Measurements from ENCODE around the gene RAPGEF5. TPM values are rescaled to one million over a fixed set of nuclear protein-coding genes. Genes with fewer than 3 reads are reported as not detected.

The RAPGEF5 gene
- total RNA-seq, 1 experiment from 2014 or later: 13.3 TPM

DNA sequence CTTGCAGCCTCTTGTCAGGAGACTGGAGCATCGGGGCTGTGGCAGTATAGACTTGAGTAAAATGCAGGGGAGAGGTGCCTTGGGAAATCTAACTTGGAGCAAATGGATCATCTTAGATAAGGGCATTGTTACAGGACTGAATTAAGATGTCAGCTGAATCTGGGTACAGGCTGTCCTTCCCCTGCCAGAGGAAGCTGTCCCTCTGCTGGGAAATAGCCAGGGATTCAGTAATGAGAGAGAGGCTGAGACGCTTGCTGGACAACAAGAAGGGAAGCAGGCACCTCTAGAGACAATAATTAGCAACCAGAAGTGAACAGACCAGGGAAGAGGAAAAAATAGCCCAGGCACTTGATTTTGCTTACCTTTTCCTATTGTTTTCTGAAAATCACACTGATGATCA lies 20.7 kb upstream of the RAPGEF5 start:
- no peaks in the 10 kb centered on the region for H3K27me3 ChIP-seq (ENCODE audit: insufficient read depth, low read length)
- H2BK12ac ChIP-seq (ENCODE audit: insufficient read length, low read depth, low read length): no peak overlapping the region
- no peaks in the 10 kb centered on the region for H3K79me1 ChIP-seq (ENCODE audit: insufficient read depth, low read depth, low read length, poor library complexity, severe bottlenecking)
- H3K56ac ChIP-seq (ENCODE audit: insufficient read length, low read depth, low read length): no peak overlapping the region
- no peak overlapping the region for H3K27ac ChIP-seq (ENCODE audit: insufficient read length, low read depth, low read length)
- H2BK20ac ChIP-seq (ENCODE audit: low read depth, low read length, poor library complexity, severe bottlenecking): no peak overlapping the region
- Mint-ChIP-seq H3K9me3 (no peaks in the 10 kb centered on the region), H3K4me3 (no peak overlapping the region), H3K36me3 (ENCODE audit: insufficient read depth in 1 of 3, low read depth in 3 of 3) (no peaks in the 10 kb centered on the region), H3K27me3 (ENCODE audit: low read depth) (no peaks in the 10 kb centered on the region), H3K27ac (no peak overlapping the region), H3K4me1 (peaks cover 0 to 7% of the 10 kb centered on the region in 2 experiments; a peak in 1 of 4 replicates)
- H3K9ac ChIP-seq (ENCODE audit: extremely low read depth, insufficient read length, low read length): no peak overlapping the region
- TF ChIP-seq CTCF (conservative IDR thresholded peaks at IDR 0.05): no peak
- no peak overlapping the region for H3K14ac ChIP-seq (ENCODE audit: insufficient read depth, low read length)
- H3T11ph ChIP-seq (ENCODE audit: low read length): no peak overlapping the region
- no peaks in the 10 kb centered on the region for H3K9me3 ChIP-seq (ENCODE audit: control insufficient read depth, low read depth, low read length)
- H3K18ac ChIP-seq (ENCODE audit: insufficient read length, low read depth, low read length): no peak overlapping the region
- no peak overlapping the region for H3K4me2 ChIP-seq (ENCODE audit: insufficient read depth, insufficient read length, low read length)
- no peak overlapping the region for H2BK15ac ChIP-seq (ENCODE audit: low read depth, low read length)
- no peak overlapping the region for H3K4ac ChIP-seq (ENCODE audit: low read depth, low read length)
- no peaks in the 10 kb centered on the region for H3K4me1 ChIP-seq (ENCODE audit: insufficient read depth, low read length)
- H4K5ac ChIP-seq (ENCODE audit: insufficient read length, low read depth, low read length): no peak overlapping the region
- DNase-seq: no peak
- no peaks in the 10 kb centered on the region for H4K20me1 ChIP-seq (ENCODE audit: control insufficient read depth, insufficient read depth, insufficient read length)
- no peak overlapping the region for H4K8ac ChIP-seq (replicated peaks; ENCODE audit: insufficient read length, low read depth, low read length)
- H3K79me2 ChIP-seq (ENCODE audit: insufficient read depth, low read length): no peaks in the 10 kb centered on the region
- no peak overlapping the region for H2BK120ac ChIP-seq (ENCODE audit: low read depth, low read length, poor library complexity, severe bottlenecking)
- no peak overlapping the region for H2AFZ ChIP-seq (ENCODE audit: low read length)
- H4K91ac ChIP-seq (ENCODE audit: insufficient read length, low read depth, low read length): no peak overlapping the region
- H2AK5ac ChIP-seq (ENCODE audit: insufficient read length, low read length): no peak overlapping the region
- no peak overlapping the region for H2BK5ac ChIP-seq (ENCODE audit: insufficient read length, low read length)
- no peaks in the 10 kb centered on the region for H3K23me2 ChIP-seq (ENCODE audit: insufficient read length, low read depth, low read length, poor library complexity, severe bottlenecking)
- no CpG with 5 or more reads among the region's 2 CpGs for WGBS (ENCODE audit: extremely low coverage, insufficient read length, low lambda C conversion rate)
- no peak overlapping the region for H3K23ac ChIP-seq (ENCODE audit: insufficient read length, low read depth, low read length)

All from H9 (cell line).